Mucosa of rectum (tissue), 2 donors: Measurements from ENCODE around the gene TCF4.

ENCODE experiments used
- H3K27ac ChIP-seq, 2 donors: one replicate each; pipeline ENCODE4 v1.7.0; 2013; ENCODE audit warnings: inconsistent platforms in 2 of 2, low read depth in 2 of 2, low read length in 2 of 2
- H3K27me3 ChIP-seq, 2 donors: one replicate each; pipeline ENCODE4 v1.7.0; 2013; ENCODE audit warnings: low read length in 2 of 2; ENCODE audit not compliant: control insufficient read depth in 2 of 2, insufficient read depth in 2 of 2
- H3K36me3 ChIP-seq, 2 donors: one replicate each; pipeline ENCODE4 v1.7.0; 2013; ENCODE audit warnings: low read length in 2 of 2; ENCODE audit not compliant: control insufficient read depth in 2 of 2, insufficient read depth in 2 of 2
- H3K4me1 ChIP-seq, 2 donors: one replicate each; pipeline ENCODE4 v1.7.0; 2013; ENCODE audit warnings: low read length in 2 of 2, mild to moderate bottlenecking in 1 of 2; ENCODE audit not compliant: control insufficient read depth in 2 of 2, insufficient read depth in 2 of 2
- H3K4me3 ChIP-seq, 2 donors: one replicate each; pipeline ENCODE4 v1.7.0; 2013; ENCODE audit warnings: low read length in 2 of 2
- H3K9ac ChIP-seq, 2 donors: one replicate each; pipeline ENCODE4 v1.7.0; 2013; ENCODE audit warnings: low read length in 2 of 2, low read depth in 1 of 2, mild to moderate bottlenecking in 1 of 2
- H3K9me3 ChIP-seq, 2 donors: one replicate each; pipeline ENCODE4 v1.7.0; 2013; ENCODE audit warnings: low read length in 2 of 2; ENCODE audit not compliant: control insufficient read depth in 2 of 2
- donor health status: healthy.
- donor health status: Normal muscosa, but diverticular disease.

TCF4 gene

DNA sequence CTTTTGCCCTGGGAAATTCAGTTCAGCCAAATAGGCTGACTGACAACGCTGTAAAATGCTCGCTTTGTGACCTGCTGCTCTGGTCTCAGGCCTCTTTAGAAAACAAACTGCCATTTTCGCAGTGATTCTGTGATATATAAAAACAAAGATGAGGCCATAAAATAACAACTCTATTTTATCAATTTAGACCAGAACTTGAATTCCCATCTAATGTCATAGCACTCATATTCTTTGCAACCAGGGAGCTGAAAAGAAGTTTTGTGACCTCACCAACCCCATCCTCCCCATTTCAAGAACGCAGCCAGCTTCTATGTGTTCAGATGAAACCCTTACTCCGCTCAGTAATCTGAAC is 40.3 kb downstream of the TCF4 start:
- Histone ChIP-seq H3K36me3 (no peaks in the 10 kb centered on the region), H3K4me3 (no peak overlapping the region), H3K27ac (no peak overlapping the region), H3K27me3 (no peaks in the 10 kb centered on the region), H3K9me3 (no peaks in the 10 kb centered on the region), H3K4me1 (no peaks in the 10 kb centered on the region), H3K9ac (no peak overlapping the region)

- Histone ChIP-seq H3K27ac (no peak overlapping the region), H3K36me3 (no peaks in the 10 kb centered on the region), H3K4me1 (no peaks in the 10 kb centered on the region), H3K9ac (no peak overlapping the region), H3K27me3 (no peaks in the 10 kb centered on the region), H3K4me3 (no peak overlapping the region), H3K9me3 (no peaks in the 10 kb centered on the region)
Observed at GRCh38 chr18:55546851-55547704, 40.9 kb downstream of the TCF4 start.

GRCh38 chr18:55544014-55544413 is 44.0 kb downstream of the TCF4 start:
- no peaks in the 10 kb centered on the region for H3K9me3 ChIP-seq
- no peak overlapping the region for H3K4me3 ChIP-seq
- no peaks in the 10 kb centered on the region for H3K36me3 ChIP-seq
- H3K9ac ChIP-seq, result no peak overlapping the region
- no peak overlapping the region for H3K27ac ChIP-seq
- H3K27me3 ChIP-seq, result no peaks in the 10 kb centered on the region
- H3K4me1 ChIP-seq, result no peaks in the 10 kb centered on the region

GRCh38 chr18:55543130-55543704 is 44.8 kb downstream of the TCF4 start:
- no peak overlapping the region for H3K4me3 ChIP-seq
- no peaks in the 10 kb centered on the region for H3K27me3 ChIP-seq
- no peaks in the 10 kb centered on the region for H3K4me1 ChIP-seq
- no peak overlapping the region for H3K9ac ChIP-seq
- H3K27ac ChIP-seq, result no peak overlapping the region
- no peaks in the 10 kb centered on the region for H3K36me3 ChIP-seq
- H3K9me3 ChIP-seq, result no peaks in the 10 kb centered on the region

GRCh38 chr18:55541571-55541970 is 46.4 kb downstream of the TCF4 start:
- H3K4me1 ChIP-seq, result no peaks in the 10 kb centered on the region
- no peaks in the 10 kb centered on the region for H3K27me3 ChIP-seq
- H3K9me3 ChIP-seq, result no peaks in the 10 kb centered on the region
- no peaks in the 10 kb centered on the region for H3K36me3 ChIP-seq
- H3K27ac ChIP-seq, result no peak overlapping the region
- no peak overlapping the region for H3K4me3 ChIP-seq
- no peak overlapping the region for H3K9ac ChIP-seq

GRCh38 chr18:55539240-55539639 is 48.8 kb downstream of the TCF4 start:
- no peak overlapping the region for H3K27ac ChIP-seq
- H3K36me3 ChIP-seq, result no peaks in the 10 kb centered on the region
- H3K9me3 ChIP-seq, result no peaks in the 10 kb centered on the region
- H3K27me3 ChIP-seq, result no peaks in the 10 kb centered on the region
- H3K4me3 ChIP-seq, result no peak overlapping the region
- no peaks in the 10 kb centered on the region for H3K4me1 ChIP-seq
- H3K9ac ChIP-seq, result no peak overlapping the region

DNA sequence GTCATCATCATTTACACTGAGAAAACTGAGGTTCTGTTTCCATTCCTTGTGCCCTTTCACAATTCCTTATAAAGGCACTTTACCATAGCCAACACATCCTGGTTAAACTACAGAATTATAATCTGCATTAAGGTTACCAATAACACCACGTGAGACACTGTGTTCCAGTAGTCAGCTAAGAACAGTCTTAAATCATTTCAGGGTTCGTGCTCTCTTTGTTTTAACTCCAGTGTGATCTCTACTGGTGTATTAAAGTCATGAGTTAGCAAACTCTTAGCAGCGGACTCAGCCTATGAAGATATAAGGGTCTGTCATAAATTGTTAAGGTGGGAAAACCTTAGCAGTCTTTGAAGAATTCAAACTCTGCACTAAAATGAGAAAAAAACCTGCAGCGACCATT is 53.0 kb downstream of the TCF4 start:
- Histone ChIP-seq H3K9ac (no peak overlapping the region), H3K9me3 (no peaks in the 10 kb centered on the region), H3K4me3 (no peak overlapping the region), H3K27ac (no peak overlapping the region), H3K36me3 (no peaks in the 10 kb centered on the region), H3K4me1 (no peaks in the 10 kb centered on the region), H3K27me3 (no peaks in the 10 kb centered on the region)

- no peaks in the 10 kb centered on the region for H3K9me3 ChIP-seq
- no peak overlapping the region for H3K4me3 ChIP-seq
- no peaks in the 10 kb centered on the region for H3K27me3 ChIP-seq
- H3K27ac ChIP-seq, result no peak overlapping the region
- H3K4me1 ChIP-seq, result no peaks in the 10 kb centered on the region
- no peak overlapping the region for H3K9ac ChIP-seq
- H3K36me3 ChIP-seq, result no peaks in the 10 kb centered on the region
Observed at GRCh38 chr18:55534547-55534946, 53.4 kb downstream of the TCF4 start.

DNA sequence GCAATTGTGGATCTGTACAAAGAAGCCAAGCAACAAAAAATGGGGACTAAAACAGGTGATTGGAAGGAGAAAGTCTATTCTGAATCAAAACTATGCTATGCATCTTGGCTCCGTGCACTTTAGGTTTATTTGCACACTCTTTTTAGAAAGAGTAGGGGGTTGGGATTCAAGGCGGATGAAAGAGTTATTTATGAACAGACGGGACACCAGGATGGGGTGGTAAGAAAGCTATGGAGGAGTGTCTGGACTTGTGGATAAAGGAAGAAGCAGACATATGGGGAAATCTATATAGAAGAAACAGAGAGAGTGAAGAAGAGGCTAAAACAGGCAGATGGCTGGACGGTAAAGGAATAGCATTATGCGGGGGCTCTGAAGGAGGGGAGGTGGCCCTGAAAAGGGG is 57.8 kb downstream of the TCF4 start:
- Histone ChIP-seq H3K4me3 (no peak overlapping the region), H3K4me1 (no peaks in the 10 kb centered on the region), H3K9me3 (no peaks in the 10 kb centered on the region), H3K27me3 (no peaks in the 10 kb centered on the region), H3K9ac (no peak overlapping the region), H3K36me3 (no peaks in the 10 kb centered on the region), H3K27ac (no peak overlapping the region)

DNA sequence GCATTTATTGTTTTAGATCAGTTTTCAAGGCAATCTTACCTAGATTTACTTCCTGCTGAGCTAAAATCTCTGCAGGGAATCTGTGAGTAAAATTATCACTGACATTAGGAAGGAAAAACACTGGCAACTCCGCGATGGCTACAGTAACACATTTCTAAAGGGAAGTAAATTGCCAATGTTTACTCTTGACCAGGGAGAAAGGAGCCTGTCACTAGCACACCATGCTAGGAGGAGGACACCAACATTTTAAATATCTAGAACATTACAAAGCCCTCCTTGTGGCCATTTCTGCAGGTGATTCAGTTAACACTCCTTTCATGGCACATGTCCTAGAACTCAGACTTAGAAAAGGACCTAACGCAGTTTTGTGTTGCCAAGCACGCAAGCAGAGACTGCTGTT is 58.4 kb downstream of the TCF4 start:
- Histone ChIP-seq H3K4me3 (no peak overlapping the region), H3K9me3 (no peaks in the 10 kb centered on the region), H3K9ac (no peak overlapping the region), H3K4me1 (no peaks in the 10 kb centered on the region), H3K27ac (no peak overlapping the region), H3K36me3 (no peaks in the 10 kb centered on the region), H3K27me3 (no peaks in the 10 kb centered on the region)
